H7 (cell line): ENCODE results near the gene KLRF1. TPM values are rescaled to one million over a fixed set of nuclear protein-coding genes. Genes with fewer than 3 reads are reported as not detected.
"Not testable (repeated sequence)": the region's sequence is repeated elsewhere in the genome, so short reads cannot be mapped to it uniquely, and the experiment has no call there.

ENCODE experiments used
- DNase-seq: peaks from one replicate; pipeline ENCODE4 v3.0.0; 2012
- H3K27me3 ChIP-seq: 2 replicates; pipeline ENCODE4 v1.6.0; 2011; ENCODE audit warnings: mild to moderate bottlenecking, low read length; ENCODE audit not compliant: control insufficient read depth, insufficient read depth
- H3K36me3 ChIP-seq: replicated peaks from 2 replicates; pipeline ENCODE4 v1.5.1; 2011; ENCODE audit warnings: low read length; ENCODE audit not compliant: control insufficient read depth, insufficient read depth
- H3K4me3 ChIP-seq: 2 replicates; pipeline ENCODE4 v1.5.1; 2011; ENCODE audit warnings: low read depth, mild to moderate bottlenecking, control low read depth, low read length, moderate library complexity; ENCODE audit not compliant: insufficient read depth
- total RNA-seq: library from RNA; depleted of rRNA; stranded (reverse); fragments of >200 nt; shearing (Covaris generic); gene quantifications from 2 replicates; pipeline ENCODE4 v1.2.3, GENCODE V29; 2014; rRNA removed

The KLRF1 gene
- total RNA-seq, 1 experiment from 2014 or later, result 0.42 TPM

- Histone ChIP-seq H3K4me3 (no peak overlapping the region), H3K36me3 (no peaks in the 10 kb centered on the region), H3K27me3 (no peaks in the 10 kb centered on the region)
- DNase-seq, result no peak
These were observed 44.9 kb downstream of the KLRF1 start for GRCh38 chr12:9872162-9872561.

- Histone ChIP-seq H3K27me3 (no peaks in the 10 kb centered on the region), H3K36me3 (no peaks in the 10 kb centered on the region), H3K4me3 (no peak overlapping the region)
- DNase-seq, result no peak
These were observed 45.5 kb downstream of the KLRF1 start for GRCh38 chr12:9872742-9873141.

- H3K36me3 ChIP-seq, DNase-seq, H3K4me3 ChIP-seq, H3K27me3 ChIP-seq: not testable (repeated sequence)
These were observed 48.8 kb downstream of the KLRF1 start for GRCh38 chr12:9876120-9876519.

- Histone ChIP-seq H3K36me3 (no peaks in the 10 kb centered on the region), H3K27me3 (no peaks in the 10 kb centered on the region), H3K4me3 (no peak overlapping the region)
- no peak for DNase-seq
These were observed 53.3 kb downstream of the KLRF1 start for GRCh38 chr12:9880532-9881078.

- H3K27me3 ChIP-seq, result no peaks in the 10 kb centered on the region
- no peaks in the 10 kb centered on the region for H3K36me3 ChIP-seq
- no peak within 1 kb of the TSS for H3K4me3 ChIP-seq
- no peak for DNase-seq
These were observed 54.0 kb downstream of the KLRF1 start, which contains the start of gene KLRF2 for GRCh38 chr12:9881246-9881645. KLRF2 (plus strand) TSS chr12:9881489; CDS start chr12:9881596, 107 bp downstream.

GRCh38 chr12:9881988-9882387 is 54.7 kb downstream of the KLRF1 start:
- Histone ChIP-seq H3K36me3 (no peaks in the 10 kb centered on the region), H3K27me3 (no peaks in the 10 kb centered on the region), H3K4me3 (no peak overlapping the region)
- no peak for DNase-seq

GRCh38 chr12:9883175-9883574 is 55.9 kb downstream of the KLRF1 start:
- no peaks in the 10 kb centered on the region for H3K27me3 ChIP-seq
- no peaks in the 10 kb centered on the region for H3K36me3 ChIP-seq
- no peak overlapping the region for H3K4me3 ChIP-seq
- no peak for DNase-seq

GRCh38 chr12:9888665-9889273 is 61.5 kb downstream of the KLRF1 start:
- H3K4me3 ChIP-seq, result no peak overlapping the region
- H3K27me3 ChIP-seq, result no peaks in the 10 kb centered on the region
- DNase-seq, result no peak
- H3K36me3 ChIP-seq, result no peaks in the 10 kb centered on the region

Other genes with a start within 250 kb of the KLRF1 start
- not detected in 2 replicates for gene KLRB1, start 219.6 kb upstream of the KLRF1 start, total RNA-seq
- gene CLEC2D, start 157.8 kb upstream of the KLRF1 start, total RNA-seq, result 1.8 and 4.7 TPM in 2 replicates
- not detected in 2 replicates for gene CLECL1, start 94.4 kb upstream of the KLRF1 start, total RNA-seq
- not detected in 2 replicates for gene CD69, start 66.6 kb upstream of the KLRF1 start, total RNA-seq
- gene CLEC2B, start 41.9 kb downstream of the KLRF1 start, total RNA-seq, result 0.18 TPM in 1 of 2 replicates, not detected in the other
- gene KLRF2, start 54.0 kb downstream of the KLRF1 start, total RNA-seq, result not detected in 2 replicates
- not detected in 2 replicates for gene CLEC2A, start 104.9 kb downstream of the KLRF1 start, total RNA-seq
- gene CLEC12A, start 143.9 kb downstream of the KLRF1 start, total RNA-seq, result not detected in 2 replicates
- gene CLEC1B, start 171.6 kb downstream of the KLRF1 start, total RNA-seq, result not detected in 2 replicates
- gene CLEC12B, start 183.1 kb downstream of the KLRF1 start, total RNA-seq, result not detected in 2 replicates
- gene CLEC9A, start 203.2 kb downstream of the KLRF1 start, total RNA-seq, result not detected in 2 replicates